RPMI7951 (cell line): ENCODE results near the gene NDUFB6. TPM values are rescaled to one million over a fixed set of nuclear protein-coding genes. Genes with fewer than 3 reads are reported as not detected.
"Not testable (repeated sequence)": the region's sequence is repeated elsewhere in the genome, so short reads cannot be mapped to it uniquely, and the experiment has no call there.

Experiments used
- DNase-seq: peaks from one replicate; pipeline ENCODE4 v3.0.0-alpha.2; 2012; ENCODE audit warnings: low read depth
- total RNA-seq: library from RNA; depleted of rRNA; stranded (reverse); fragments of >200 nt; shearing (Covaris generic); gene quantifications from 2 replicates; pipeline ENCODE4 v1.2.3, GENCODE V29; 2014

The NDUFB6 gene
- total RNA-seq, 1 experiment from 2014 or later: 180 TPM

DNA sequence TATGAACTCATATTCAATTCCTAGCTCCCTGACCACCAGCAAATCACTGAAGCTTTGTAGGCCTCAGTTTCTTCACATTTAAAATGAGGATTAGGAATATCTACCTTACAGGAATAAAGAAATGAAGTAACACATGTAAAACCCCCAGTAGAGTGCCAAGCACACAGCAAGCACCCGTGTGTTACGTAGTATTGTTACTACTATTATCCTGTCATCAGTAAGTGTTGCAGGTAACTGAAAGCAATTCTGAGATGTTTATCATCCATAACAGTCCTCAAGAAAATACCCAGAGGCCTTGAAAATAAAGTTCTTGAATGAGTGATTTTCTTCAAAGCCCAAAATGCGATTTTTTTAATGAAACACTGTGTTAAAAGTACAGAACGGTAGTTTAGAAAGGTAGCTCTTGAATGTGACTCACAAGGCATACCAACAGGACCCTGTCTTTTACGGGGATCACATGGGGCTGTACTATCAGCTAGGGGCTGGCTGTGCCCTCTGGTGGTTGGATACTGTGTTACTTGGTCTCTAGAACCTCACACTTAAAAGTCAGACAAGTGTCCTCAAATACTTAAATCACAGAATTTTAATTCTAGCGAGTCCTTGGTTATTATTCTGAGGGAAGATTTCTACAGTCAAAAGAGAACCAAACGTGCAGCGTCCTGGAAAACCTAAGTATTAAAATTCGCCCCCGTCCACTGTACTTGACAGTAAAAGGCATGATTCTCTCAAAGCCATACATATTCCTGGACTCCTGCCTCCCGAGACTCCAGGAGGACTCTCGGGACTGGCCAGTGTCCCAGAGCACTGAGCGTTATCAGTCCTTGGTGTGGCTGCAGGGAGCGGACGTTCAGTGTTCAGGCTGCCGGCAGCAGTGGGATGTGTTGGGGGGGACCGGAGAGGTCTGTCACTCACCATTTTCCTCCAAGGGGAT, 725 bp downstream of the NDUFB6 start:
- peak; percentile 72 for DNase-seq

DNA sequence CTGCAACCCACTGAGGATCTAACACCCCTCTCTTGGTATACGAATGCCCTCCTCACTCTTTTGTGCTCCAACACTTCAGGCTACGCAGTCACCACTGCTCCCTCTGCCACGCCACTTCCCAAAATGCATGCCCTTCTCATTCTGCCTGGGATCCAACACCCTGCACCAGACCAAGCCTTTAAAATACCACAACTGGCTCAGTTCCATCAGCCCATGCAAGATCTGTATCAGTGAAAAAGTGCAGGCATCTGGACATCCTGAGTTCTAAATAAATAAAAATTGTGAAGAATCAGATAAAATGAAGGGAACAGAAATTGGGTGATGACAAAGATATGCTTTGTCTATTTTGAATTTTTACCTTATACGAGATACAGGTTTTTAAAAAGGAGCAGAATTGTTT, 2.7 kb downstream of the NDUFB6 start:
- DNase-seq: no peak

DNA sequence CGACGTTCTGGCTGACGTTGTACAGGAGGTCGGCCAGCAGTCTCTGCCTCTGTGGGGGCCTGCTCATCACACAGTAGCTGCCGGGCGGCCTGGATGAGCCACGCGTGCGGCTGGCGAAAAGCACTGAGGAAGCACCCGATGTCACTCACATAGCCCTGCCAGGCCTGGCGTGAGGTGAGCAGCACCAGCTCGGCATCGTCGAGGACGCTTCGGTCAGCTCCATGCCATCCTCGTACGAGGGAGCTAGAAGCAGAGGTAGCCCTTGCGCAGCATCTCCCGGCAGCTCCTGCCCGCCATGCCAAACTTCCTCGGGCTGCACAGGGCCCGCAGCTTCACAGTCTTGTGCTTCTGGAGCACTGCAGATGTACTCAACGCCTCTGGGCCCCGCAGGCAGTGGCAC, 6.2 kb downstream of the NDUFB6 start:
- no peak for DNase-seq

DNA sequence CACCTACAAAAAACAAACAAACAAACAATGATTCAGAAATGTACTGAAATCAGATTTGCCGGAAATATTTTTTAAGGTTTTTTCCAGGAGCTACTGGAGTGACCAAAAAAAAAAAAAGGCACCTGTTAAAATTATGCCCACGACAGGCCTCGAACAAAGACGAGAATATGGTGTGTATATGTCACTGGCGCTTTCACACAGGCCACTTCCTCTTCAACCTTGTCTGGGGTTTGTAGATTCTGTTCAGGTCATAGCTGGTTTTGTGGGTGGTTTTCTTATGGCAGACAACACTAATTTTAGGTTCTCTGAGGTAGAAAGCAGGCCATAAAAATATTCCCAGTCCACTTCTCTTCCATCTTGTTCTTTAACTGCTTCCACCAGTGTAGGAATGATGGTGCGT, 7.0 kb downstream of the NDUFB6 start:
- no peak for DNase-seq

DNA sequence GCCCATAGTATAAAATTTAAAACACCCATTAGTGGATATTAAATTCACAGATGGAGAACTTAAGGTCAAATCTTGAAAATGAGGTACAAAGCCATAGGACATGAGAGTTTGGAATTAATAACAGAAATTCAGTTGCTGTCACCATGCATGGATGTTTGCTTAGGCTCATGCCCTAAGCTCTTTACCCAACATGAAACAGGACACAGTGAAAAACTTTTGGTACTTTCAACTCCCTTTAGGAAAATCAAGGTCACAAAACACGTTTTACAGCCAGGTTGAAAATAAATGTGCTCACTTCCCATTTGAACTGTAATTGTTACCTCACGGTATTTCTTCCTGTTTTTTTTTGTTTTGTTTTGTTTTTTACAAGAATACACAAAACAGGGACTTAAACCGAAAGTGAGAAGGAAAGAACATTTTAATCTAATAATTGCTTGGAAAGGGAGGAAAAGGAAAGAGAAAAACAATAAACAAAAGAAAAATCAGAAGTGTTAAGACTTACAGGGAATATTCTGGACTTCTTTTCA, 14.5 kb downstream of the NDUFB6 start:
- DNase-seq: no peak

DNA sequence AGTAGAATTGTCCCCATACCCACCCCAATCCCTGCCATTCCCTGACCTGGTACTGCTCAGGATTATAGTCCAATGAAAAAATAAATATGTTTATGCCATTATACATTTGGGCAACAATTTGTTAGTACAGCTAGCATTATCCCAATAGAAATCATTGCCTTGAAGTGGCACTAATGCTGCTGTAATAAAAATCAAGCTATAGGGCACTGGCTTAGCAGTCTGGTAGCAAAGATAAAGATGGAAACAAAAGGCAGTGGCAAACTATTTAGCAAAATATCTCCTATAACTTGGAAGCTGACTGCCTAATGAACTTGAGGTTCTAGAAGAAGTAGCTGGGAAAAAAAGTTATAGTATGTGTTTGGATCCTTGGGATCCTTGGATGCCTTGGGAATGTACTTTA, 18.4 kb downstream of the NDUFB6 start:
- DNase-seq: no peak

DNA sequence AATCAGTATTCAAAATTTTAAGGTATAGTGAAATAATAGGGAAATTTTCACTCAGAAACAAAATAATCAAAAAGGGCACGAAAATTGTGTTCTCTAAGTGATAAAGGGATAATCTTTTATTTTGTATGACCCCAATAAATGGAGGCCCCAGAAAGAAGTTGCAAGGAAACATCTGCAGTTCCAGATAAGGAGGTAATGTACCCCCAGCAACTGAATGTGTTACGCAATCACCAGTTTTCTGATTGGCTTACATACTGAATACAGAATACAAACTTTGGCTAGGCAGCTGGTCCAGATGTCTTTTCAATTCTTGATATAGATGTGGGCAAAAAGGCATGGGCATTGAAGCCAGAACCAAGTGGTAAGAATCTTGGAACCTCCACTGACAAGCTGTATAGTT, 18.9 kb downstream of the NDUFB6 start:
- peak; percentile 4 for DNase-seq

DNA sequence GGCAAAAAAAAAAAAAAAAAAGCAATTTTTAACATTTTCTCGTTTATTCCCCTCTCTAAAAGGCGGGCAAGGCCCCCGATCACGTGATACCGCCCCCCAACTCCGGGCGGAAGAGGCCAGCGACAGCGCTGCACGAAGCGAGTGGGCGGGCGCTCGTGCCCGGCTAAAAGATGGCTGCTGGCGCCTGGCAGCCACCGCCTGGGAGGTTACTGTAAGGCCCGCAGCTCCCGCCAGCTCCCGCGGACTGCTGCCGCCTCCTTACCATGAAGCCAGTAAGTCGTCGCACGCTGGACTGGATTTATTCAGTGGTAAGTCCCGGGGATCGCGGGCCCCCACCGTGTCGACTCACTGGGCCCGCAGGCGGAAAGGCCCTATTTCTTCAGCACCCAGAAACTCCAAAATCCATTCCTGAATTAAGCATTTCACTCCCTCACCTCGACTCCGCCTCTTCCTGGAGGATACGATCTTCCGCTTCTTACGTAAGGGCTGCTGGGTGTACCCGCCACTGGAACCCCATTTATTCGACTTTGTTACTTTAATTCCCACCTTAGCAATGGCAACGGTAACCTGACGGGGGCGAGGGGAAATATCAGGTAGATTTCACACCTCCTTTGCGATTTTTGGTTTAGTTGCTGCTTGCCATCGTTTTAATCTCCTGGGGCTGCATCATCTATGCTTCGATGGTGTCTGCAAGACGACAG, 20.6 kb downstream of the NDUFB6 start, which contains the start of the genes SMIM27 and TOPORS:
TSS of gene SMIM27 (plus strand) at position 156 of the 701 bp plus-strand sequence. CDS start at position 264, 108 bp downstream.
TSS of gene TOPORS (minus strand) at position 415 of the 701 bp plus-strand sequence. CDS start at position 265, 150 bp downstream.
- DNase-seq: peak; percentile 85

DNA sequence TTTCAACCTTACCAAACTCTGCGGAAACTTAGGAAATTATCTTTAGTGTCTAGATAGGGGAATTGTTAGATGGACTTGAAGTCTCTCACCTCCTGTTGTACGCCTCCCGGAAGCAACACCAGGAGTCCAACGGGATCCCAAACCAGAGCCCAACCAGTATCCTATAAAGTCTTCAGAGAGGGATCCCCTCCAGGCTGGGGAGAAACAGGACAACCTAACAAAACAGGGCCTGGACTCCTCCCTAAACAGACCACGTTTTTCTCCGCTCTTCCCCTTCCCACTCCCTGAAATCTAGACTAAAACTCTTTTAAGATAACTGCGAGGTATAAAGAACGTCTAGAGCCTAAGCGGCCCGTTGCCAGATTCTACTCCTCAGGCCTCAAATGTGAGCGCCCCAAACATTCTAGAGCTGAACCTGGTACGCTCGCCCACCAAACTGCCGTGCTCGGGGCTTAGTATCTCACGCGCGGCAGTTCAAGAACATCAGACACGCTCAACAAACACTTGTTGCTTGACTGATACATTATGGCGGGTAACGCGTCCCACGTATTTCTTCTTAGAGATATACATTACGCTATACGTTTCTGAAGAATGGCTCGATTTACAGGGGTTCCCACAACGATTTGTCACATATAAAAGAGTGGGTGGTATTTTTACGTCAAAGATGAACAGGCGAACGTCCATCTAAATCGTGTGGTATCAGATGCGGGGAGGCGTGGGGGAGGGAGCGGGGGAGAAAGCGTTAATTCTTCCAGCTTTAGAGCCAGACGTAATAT, 21.5 kb downstream of the NDUFB6 start:
- DNase-seq: peak; percentile 63

DNA sequence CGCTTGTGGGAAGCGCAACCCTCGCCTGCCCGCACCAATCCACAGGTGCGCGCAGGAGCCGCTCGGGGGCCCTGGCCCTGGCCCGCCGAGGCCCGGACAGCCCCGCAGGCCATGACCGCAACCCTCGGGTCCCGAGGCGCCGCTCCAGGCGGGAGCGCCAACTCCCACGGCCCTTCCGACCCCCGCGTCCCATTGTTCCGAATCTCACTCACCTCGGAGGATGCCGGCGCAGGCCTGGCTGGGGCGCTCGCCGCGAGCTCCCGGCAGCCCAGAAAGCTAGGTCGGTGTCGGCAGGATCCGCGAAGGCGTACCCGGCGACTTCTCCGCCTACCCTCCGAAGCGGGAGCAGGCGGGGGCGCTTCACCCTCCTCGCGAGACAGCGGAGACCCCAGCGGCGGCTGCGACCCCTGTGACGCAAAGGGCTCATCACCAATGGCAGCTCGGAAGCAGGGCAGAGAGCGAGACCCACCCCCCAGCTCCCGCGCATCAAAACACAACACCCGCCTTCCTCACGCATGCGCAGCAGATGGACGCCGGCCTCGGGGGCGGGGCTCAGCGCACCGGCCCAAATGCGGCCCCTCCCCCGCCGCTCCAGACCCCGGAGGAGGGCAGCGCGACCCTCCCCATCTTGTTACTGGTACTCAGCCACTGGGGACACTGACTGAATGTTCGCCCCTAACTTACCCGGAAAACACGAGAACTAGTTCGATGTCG, 22.2 kb downstream of the NDUFB6 start:
- DNase-seq: peak; percentile 81

DNA sequence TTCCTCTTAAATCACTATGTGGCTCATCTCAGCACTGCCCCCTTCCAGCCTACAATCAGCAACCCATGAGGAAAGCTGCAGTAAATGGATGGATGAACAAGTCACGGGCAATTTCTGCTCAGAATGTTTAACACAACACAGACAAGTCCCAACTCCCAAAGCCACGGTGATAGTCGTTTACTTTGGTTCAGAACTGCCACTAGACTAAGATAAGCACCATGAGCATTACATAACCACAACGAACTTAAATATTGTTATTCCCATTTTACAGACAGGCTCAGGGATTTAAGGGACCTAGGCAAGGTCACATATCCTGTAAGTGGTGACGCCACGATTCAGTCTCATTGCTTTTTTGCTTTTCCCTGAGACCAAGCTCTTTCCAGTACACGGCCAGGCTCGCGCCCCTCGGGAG, 22.8 kb downstream of the NDUFB6 start:
- peak; percentile 3 for DNase-seq

DNA sequence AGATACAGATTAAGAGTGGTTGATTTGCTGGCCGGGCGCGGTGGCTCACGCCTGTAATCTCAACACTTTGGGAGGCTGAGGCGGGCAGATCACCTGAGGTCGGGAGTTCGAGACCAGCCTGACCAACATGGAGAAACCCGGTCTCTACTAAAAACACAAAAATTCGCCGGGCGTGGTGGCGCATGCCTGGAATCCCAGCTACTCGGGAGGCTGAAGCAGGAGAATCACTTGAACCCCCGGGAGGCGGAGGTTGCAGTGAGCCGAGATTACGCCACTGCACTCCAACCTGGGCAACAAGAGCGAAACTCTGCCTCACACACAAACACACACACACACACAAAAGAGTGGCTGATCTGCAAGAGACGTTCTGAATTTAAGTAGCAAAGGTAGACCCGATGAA, 24.7 kb downstream of the NDUFB6 start:
- DNase-seq: not testable (repeated sequence)

DNA sequence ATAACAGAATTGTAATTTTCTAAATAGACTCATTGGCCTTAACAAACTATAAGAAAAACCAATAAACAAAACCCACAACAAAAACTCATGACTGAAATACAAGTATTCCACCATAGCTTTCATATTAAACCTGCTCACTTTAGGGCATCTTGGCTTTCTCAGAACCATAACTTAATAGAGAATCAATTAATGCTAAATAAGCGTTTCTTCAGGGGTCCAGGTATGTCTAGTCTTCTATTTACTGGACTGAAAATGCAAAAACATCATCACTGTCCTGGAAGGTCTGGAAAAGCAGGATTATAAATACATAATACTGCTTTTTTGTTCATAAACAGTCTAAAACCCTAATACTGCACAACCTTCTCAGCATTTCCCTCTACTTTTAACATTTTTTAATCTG, 27.1 kb downstream of the NDUFB6 start:
- DNase-seq: no peak

DNA sequence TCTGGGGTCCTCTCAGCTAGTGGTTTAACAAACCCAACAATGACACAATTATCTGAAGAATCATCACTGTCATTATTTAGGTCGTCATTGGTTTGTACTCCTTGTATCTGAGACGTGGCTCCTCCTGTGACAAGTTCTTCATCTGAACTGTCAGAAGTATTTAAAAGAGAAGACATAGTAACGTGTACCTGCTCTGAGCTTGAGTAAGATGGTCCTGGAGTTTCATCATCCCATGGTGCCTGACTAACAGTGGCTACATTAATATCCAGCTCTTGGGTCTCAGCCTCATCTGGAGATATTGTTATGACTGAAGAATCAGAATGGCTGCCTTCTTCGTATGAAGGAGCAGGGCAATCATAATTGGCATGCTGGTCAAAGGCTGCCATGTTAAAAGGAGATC, 29.9 kb downstream of the NDUFB6 start:
- DNase-seq: no peak

DNA sequence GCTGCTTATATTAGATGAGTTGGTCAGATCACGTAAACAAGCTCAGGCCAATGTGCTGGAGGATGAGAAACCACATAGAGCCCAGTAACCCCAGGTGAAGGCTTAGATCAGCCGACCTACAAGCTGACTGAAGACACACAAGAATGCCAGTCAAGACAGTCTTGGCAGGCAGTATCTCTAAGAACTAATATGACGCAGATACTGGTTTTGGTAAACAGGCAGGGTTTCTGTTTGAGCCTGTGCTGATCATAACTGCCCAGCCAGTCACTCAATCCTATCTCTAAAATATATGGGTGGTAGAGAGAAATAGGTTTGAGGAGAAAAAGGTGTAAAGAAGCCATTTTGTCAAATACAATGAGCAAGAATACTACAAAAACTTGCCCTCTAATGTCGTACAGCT, 39.1 kb downstream of the NDUFB6 start:
- DNase-seq: no peak

DNA sequence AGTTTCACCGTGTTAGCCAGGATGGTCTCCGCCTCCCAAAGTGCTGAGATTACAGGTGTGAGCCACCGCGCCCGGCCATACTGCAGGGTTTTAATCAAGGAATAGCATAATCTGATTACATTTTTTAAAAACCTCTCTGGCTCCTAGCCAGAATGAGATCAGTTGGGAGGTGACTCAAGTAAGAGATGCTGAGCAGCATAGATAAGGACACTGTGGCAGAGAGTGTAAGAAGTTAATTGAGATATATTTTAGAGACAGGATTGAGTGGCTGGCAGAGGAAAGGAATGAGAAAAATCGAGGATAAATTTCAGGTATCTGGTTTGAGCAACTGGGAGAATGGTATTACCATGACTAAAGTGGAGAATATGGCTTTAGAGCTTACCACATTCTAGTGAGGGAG, 39.6 kb downstream of the NDUFB6 start:
- DNase-seq: no peak

DNA sequence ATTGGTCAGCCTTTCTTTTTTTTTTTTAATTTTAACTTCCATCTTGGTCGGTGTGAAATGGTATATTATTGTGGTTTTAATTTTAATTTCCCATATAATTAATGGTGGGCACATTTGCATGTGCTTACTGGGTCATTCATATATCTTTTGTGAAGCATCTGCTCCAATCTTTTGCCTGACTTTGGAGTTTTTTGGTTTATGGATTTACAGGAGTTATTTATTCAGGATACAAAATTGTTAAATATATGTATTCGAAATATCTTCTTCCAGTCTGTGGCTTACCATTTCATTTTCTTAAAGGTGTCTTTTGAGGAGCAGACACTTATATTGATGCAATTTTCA, 46.3 kb downstream of the NDUFB6 start:
- no peak for DNase-seq

DNA sequence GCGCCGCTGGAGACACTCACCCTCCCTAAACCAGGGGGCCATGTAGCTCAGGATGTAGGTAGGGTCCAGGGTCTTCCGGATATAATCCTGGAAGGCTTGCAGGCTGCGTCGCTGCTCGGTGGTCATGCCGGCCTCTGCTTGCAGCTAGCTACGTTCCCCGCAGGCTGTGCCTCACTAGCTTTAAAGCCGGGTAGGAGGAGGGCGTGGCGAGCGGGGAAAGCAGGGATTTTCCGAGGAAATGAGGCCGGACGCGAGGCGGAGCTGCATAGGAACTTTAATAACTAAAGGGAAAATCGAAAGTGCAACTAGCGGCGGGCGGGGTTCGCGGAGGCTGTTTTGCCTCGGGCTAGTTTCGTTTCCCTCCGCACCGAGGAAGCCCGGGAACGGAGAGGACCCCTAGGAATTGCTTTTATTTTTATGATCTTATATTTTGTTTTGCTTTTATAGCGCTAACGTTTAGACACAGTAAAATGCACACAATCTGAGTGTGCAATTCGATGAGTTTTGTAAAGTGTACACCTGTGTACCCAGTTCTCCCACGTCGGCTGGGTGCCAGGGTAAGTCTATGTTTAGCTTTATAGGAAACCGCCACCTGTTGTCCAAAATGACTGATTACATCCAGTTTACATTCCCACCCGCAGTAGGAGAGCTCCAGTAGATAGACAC, 46.8 kb downstream of the NDUFB6 start, which contains the start of gene RIGI:
TSS of gene RIGI (minus strand) at position 156 of the 666 bp plus-strand sequence. CDS start at position 126, 30 bp downstream.
- peak; percentile 92 for DNase-seq

DNA sequence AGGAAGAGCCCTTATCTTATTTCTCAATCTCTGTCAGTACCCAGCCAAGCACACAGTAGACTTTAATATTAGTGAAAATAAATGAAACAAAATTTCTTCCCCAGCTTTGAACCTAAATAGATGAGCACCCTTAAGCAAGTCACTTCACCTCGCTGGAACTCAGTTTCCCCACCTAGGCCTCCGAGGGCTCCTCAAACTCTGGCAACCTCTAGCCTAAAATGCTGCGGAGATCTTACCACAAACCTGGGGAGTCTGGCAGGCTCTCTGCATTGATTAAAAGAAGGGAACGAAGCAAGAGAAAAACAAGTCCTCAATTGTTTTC, 47.3 kb downstream of the NDUFB6 start:
- no peak for DNase-seq

DNA sequence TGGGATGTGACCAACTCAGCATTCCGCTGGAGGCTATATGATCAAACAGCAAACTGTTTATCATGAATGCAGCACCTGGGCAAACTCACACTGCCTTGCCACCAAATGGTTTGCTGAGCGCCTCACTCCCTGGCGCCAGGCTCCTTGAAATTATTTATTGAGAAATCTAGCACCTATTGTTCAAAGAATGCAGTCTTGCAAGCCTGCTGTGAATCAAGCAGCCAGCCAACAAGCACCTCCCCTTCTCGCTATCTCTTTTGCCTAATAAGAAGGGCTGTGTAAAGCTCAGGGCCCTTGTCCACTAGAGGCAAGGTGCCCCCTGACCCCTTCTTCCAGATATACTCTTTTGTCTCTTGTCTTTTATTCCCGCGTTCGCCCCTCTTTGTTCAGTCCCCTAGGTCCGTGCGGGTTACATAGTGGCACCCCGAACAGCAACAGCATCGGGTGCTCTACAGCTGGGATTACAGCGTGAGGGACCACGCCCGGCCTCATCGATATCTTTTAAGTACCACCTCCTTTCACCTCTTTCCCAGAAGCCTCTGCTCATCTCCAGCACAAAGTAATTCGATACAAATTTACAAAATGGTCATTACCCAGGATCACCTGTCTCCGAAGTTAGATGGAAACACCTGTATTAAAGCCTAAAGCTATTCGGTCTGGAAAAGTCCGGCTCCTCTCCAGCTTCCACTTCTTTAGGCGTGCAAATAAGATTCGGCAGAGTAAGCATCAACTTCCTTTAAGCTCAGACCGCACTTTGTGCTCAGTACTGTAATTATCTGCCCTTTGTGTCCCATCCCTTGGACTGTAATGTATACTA, 47.9 kb downstream of the NDUFB6 start:
- DNase-seq: peak; percentile 26
